BE2C (cell line): ENCODE results near the gene LYST.
"Not testable (repeated sequence)": the region's sequence is repeated elsewhere in the genome, so short reads cannot be mapped to it uniquely, and the experiment has no call there.

ENCODE experiments used
- DNase-seq: peaks from one replicate; pipeline ENCODE4 v3.0.0-alpha.2; 2020
- H3K27me3 ChIP-seq: fragments of 250-450 bp; sonication (Bioruptor Pico); 2 replicates; pipeline ENCODE4 v1.5.1; 2020; ENCODE audit warnings: mild to moderate bottlenecking
- H3K36me3 ChIP-seq: fragments of 250-450 bp; sonication (Bioruptor Pico); 2 replicates; pipeline ENCODE4 v1.5.1; 2020; ENCODE audit warnings: mild to moderate bottlenecking
- H3K4me1 ChIP-seq: fragments of 250-450 bp; sonication (Bioruptor Pico); 2 replicates; pipeline ENCODE4 v1.5.1; 2020
- H3K4me3 ChIP-seq: 2 replicates; pipeline ENCODE4 v1.5.1; 2011; ENCODE audit warnings: low read depth, low read length
- H3K9me3 ChIP-seq: fragments of 250-450 bp; sonication (Bioruptor Pico); 2 replicates; pipeline ENCODE4 v1.5.1; 2020
- TF ChIP-seq, protein P1 (sequence below): IDR thresholded peaks from 2 replicates; pipeline ENCODE4 v1.5.1; 2012; ENCODE audit warnings: mild to moderate bottlenecking, low read depth, low read length

LYST gene

DNA sequence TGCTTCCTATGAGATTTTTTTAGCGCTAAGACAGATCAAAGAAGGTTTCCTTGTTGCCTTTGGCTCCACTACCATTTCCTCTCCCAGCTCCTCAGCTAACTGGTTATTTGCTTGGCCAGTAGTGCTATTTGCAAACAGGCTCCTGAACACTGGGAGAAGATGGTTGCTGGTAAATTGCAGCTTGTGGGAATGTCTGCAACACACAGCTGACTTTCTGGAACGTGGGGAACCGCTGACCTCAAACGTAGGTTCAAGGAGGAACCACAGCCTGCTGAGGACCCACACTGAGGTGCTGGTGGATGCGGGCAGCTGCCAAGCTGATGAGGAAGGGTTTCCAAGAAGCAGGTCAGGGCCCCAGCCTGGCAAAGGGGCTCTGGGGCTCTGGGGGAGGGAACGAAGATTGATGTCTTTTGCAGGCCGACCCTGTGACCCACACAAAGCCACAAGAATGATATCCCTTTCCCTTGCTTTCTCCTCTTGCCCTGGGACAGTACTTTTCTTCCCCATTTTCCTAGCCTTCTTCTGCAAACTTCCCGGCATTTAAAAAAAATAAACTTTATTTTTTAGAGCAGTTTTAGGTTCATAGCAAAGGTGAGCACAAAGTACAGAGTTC, 241.9 kb downstream of the LYST start:
- Histone ChIP-seq H3K4me3 (no peak overlapping the region), H3K9me3 (no peaks in the 10 kb centered on the region), H3K27me3 (no peaks in the 10 kb centered on the region), H3K36me3 (peaks cover 11% of the 10 kb centered on the region; the same call in 1 of the 2 replicates), H3K4me1 (no peaks in the 10 kb centered on the region)
- DNase-seq: no peak
- TF ChIP-seq, protein P1, sequence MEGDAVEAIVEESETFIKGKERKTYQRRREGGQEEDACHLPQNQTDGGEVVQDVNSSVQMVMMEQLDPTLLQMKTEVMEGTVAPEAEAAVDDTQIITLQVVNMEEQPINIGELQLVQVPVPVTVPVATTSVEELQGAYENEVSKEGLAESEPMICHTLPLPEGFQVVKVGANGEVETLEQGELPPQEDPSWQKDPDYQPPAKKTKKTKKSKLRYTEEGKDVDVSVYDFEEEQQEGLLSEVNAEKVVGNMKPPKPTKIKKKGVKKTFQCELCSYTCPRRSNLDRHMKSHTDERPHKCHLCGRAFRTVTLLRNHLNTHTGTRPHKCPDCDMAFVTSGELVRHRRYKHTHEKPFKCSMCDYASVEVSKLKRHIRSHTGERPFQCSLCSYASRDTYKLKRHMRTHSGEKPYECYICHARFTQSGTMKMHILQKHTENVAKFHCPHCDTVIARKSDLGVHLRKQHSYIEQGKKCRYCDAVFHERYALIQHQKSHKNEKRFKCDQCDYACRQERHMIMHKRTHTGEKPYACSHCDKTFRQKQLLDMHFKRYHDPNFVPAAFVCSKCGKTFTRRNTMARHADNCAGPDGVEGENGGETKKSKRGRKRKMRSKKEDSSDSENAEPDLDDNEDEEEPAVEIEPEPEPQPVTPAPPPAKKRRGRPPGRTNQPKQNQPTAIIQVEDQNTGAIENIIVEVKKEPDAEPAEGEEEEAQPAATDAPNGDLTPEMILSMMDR: no peak

DNA sequence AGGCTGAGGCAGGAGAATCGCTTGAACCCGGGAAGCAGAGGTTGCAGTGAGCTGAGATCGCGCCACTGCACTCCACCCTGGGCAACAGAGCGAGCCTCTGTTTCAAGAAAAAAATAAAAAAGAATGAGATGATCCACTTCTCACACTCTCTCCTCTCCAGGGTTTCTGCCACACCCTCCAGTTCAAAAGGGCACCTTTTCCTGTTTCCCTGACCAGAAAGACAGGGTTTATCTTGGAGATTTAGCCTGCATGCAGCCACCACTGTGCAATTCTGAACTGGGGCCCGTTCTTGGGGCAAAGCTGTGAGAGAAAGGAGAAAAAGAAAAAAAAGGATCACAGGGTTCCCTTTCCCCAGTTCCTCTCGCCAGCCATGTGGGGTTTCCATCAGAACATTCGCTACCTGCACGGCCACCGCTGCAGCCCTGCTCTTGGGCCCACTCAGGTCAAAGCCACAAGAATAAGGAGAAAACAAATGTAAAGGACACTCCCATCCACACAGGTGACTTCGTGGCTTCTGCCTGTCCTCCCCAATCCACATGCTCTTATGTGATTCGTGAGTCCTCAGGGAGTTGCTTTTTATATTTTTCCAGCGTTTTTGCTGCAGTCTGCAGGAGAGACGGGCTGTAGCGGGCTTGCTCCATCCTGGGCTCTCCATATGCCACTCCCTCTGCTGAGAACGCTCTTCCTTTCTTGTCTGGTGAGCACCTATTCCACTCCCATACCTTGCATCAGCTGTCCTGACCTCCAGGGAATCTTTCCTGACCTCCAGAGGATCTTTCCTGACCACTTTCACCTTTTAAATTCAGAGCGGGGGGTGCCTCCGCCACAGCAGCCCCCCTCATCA, 243.5 kb downstream of the LYST start:
- Histone ChIP-seq H3K4me1 (no peaks in the 10 kb centered on the region), H3K27me3 (no peaks in the 10 kb centered on the region)
- DNase-seq: no peak

DNA sequence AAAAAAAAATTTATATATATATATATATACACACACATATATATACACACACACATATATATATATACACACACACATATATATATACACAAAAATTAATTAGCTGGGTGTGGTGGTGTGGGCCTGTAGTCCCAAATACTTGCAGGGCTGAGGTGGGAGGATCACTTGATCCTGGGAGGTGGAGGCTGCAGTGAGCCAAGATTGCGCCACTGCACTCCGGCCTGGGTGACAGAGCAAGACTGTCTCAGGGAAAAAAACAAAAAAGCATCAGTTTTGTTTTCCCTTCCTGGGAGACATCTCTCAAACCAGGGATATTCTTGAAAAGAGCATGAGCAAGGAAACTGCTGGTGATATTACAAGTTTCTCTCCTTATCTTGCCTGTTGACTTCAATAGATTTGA, 247.6 kb downstream of the LYST start:
- not testable (repeated sequence) for H3K4me1 ChIP-seq, H3K4me3 ChIP-seq, H3K9me3 ChIP-seq, H3K36me3 ChIP-seq, DNase-seq, H3K27me3 ChIP-seq

More for the DNA sequence above, 243.5 kb downstream of the LYST start:
- Histone ChIP-seq H3K9me3 (no peaks in the 10 kb centered on the region), H3K4me3 (no peak overlapping the region), H3K36me3 (peaks cover 11% of the 10 kb centered on the region; the same call in 1 of the 2 replicates)
- TF ChIP-seq, protein P1: no peak

DNA sequence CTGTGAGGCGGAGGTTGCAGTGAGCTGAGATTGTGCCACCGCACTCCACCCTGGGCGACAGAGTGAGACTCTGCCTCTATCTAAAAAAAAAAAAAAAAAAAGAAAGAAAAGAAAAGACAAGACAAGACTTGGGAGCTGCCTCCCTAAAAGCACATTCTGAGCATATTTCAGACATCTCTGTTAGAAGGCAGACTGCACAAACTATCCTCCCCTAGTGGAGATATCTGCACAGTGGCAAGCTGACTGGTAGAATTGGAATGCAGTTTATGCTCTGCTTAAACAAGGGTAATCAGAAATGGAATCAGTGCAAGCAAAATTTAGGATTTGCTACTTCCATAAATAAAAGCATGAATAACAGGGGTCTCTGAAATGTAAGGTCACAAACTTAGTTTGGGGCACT, 248.9 kb downstream of the LYST start:
- Histone ChIP-seq H3K4me1 (no peaks in the 10 kb centered on the region), H3K36me3 (peaks cover 3% of the 10 kb centered on the region), H3K9me3 (no peaks in the 10 kb centered on the region), H3K27me3 (no peaks in the 10 kb centered on the region), H3K4me3 (no peak overlapping the region)
- no peak for DNase-seq
- TF ChIP-seq, protein P1: 0 out of 2 replicates have a peak, but pooled peaks have one; percentile 21

DNA sequence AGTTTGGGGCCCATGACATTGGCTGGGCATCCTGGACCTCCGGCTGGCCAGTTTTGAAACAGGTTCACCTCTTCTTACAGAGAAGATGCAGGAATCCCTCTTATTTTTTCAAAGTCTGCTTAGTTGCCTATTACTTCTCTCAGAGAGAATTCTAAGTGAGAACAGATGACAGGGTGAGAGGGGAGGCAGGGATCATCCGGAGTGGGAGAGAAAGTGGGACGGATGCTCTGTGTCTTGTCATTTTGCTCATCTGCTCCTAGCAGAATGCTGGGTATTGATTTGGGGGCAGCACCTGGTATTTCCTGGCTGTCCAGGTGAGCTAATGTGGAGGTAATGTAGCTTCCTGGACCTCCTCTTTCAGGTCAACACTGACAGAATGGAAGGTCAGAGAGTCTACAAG, 249.6 kb downstream of the LYST start:
- Histone ChIP-seq H3K9me3 (no peaks in the 10 kb centered on the region), H3K4me3 (no peak overlapping the region), H3K36me3 (peaks cover 3% of the 10 kb centered on the region), H3K27me3 (no peaks in the 10 kb centered on the region), H3K4me1 (no peaks in the 10 kb centered on the region)
- TF ChIP-seq, protein P1: no peak
- no peak for DNase-seq

DNA sequence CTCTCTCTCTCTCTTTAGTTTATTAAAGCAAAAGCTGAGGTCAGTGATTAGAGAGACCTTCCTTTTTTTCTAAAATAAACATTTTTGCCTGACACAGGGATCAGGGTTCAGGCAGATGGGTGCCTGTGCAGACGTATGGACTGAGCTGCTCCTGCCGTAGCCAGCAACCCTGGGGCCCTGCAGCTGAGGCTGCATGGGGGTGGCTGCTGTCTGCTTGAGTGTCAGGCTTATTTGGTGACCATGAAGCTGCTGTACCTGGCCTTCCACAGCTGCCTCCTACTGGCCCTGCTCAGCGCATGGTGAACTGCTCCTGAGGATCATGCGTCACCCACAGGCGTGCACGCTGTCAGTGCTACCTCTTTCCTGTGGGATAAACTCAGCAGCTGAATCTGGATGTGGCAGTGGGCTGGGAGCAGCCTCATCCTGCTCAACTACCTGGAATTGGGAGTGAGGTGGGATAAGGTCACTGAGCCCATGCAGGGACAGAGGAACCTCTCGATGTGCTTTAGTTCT, 252.2 kb downstream of the LYST start:
- Histone ChIP-seq H3K27me3 (no peaks in the 10 kb centered on the region), H3K9me3 (no peaks in the 10 kb centered on the region), H3K4me1 (no peaks in the 10 kb centered on the region), H3K36me3 (peaks cover 6% of the 10 kb centered on the region), H3K4me3 (no peak overlapping the region)
- no peak for DNase-seq
- TF ChIP-seq, protein P1: no peak
